Activated T-helper 17 cell treated with anti-CD3 and anti-CD28 coated beads, Interleukin-2, amount 50 U/mL, for 72 hours (primary cell): ENCODE results near the gene SPR. TPM values are rescaled to one million over a fixed set of nuclear protein-coding genes. Genes with fewer than 3 reads are reported as not detected.
"Not testable (repeated sequence)": the region's sequence is repeated elsewhere in the genome, so short reads cannot be mapped to it uniquely, and the experiment has no call there.

Experiments
- ATAC-seq: fragments of 150-1000 bp; cut with Tn5 transposase; replicated peaks from 2 replicates; pipeline ENCODE4 v1.10.0; 2021; ENCODE audit warnings: mild to moderate bottlenecking, moderate library complexity
- H3K27ac Mint-ChIP-seq: one replicate; pipeline ENCODE4 v1.8.0; 2022; ENCODE audit warnings: mixed read lengths
- H3K27me3 Mint-ChIP-seq: one replicate; pipeline ENCODE4 v1.8.0; 2022; ENCODE audit warnings: mixed read lengths
- H3K36me3 Mint-ChIP-seq: one replicate; pipeline ENCODE4 v1.8.0; 2022; ENCODE audit warnings: low read depth, mild to moderate bottlenecking, mixed read lengths
- H3K4me1 Mint-ChIP-seq: one replicate; pipeline ENCODE4 v1.8.0; 2022; ENCODE audit warnings: mixed read lengths
- H3K4me3 Mint-ChIP-seq: one replicate; pipeline ENCODE4 v1.8.0; 2022; ENCODE audit warnings: mild to moderate bottlenecking, mixed read lengths
- H3K9me3 Mint-ChIP-seq: one replicate; pipeline ENCODE4 v1.8.0; 2022; ENCODE audit warnings: mixed read lengths
- total RNA-seq, 2 donors: library from RNA; stranded (reverse); gene quantifications; one replicate each; pipeline ENCODE4 v1.2.3, GENCODE V29; 2022

SPR gene
- total RNA-seq, 2 donors from 2014 or later: 5.2 to 12.9 TPM

DNA sequence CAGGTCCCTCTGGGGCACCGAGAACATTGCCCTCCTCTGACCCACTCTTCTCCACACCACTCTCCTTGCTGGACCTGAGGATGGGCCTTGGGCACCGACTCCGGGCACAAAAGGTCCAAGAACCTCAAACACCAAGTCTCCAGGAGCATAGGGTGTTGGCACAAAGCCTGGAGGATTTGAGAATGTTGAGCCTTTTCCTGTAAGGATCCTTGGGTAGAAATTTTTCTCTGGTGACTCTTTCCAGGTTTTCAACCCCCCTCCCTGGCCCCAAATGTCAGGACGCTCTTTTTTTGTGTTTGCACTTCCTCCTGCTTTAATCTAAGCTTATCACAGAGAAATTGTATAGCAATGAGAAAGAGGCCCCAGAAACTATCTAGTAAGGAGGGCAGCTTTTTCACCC lies 9.2 kb downstream of the SPR start:
- no peaks in the 10 kb centered on the region for H3K9me3 Mint-ChIP-seq
- H3K4me1 Mint-ChIP-seq: peaks cover 6% of the 10 kb centered on the region
- no peak for ATAC-seq
- H3K27ac Mint-ChIP-seq: no peak overlapping the region
- no peaks in the 10 kb centered on the region for H3K36me3 Mint-ChIP-seq
- H3K27me3 Mint-ChIP-seq: peaks cover 42% of the 10 kb centered on the region
- no peak overlapping the region for H3K4me3 Mint-ChIP-seq

DNA sequence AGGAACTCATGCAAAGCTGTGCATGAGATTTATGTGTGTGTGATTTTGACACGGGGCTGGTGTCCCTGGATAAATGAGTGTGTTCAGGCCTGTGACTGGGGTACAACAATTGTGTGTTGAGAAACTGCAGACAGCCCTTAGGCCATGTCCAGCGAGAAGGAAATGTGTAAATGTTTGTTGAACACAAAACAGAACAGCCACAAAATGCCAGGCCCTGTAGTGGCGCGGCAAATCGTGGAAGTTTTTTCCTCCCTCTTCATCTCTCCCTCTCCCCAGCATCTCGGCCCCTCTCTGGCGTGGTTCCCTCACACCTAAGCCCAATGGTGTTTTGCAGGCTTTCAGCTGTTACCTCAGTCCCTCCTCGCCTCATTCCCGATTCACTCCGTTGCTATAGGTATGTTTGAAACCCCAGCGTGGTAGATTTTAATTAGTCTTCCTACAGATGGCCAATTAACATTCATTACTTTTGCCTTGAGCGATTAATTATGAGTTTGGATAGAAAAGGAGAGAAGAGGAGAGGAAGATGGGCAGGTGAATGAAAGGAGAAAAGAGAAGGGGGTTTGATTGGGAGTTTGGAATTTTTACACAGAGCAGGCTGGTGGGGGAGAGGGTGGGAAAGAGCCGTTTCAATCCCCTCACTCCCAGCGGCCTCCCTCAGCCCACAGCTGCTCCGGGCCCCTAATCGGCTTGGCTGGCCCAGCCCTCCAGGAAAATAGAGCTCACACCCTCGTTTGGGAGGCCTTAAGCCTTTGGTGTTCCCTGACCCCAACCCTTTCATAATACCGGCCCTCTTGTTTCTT lies 10.8 kb downstream of the SPR start:
- no peak for ATAC-seq
- H3K36me3 Mint-ChIP-seq: no peaks in the 10 kb centered on the region
- H3K27me3 Mint-ChIP-seq: peaks cover 43% of the 10 kb centered on the region
- no peak overlapping the region for H3K27ac Mint-ChIP-seq
- H3K4me3 Mint-ChIP-seq: no peak overlapping the region
- peaks cover 6% of the 10 kb centered on the region for H3K4me1 Mint-ChIP-seq
- no peaks in the 10 kb centered on the region for H3K9me3 Mint-ChIP-seq

DNA sequence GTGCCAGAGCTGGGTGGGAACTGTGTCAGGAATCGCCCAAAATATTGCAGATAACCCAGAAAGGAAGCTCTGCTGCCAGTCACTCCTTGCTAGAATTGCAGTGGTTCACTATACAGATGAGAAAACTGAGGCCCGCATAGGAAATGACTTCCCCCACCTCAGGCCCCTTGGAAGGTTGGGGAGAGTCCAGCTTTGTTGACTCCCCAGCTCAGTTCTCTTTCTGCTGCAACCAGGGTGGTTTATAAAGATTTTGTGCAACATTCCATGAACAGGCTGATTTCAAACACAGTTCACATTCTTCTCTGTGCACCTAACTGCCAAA lies 11.3 kb downstream of the SPR start:
- peaks cover 46% of the 10 kb centered on the region for H3K27me3 Mint-ChIP-seq

DNA sequence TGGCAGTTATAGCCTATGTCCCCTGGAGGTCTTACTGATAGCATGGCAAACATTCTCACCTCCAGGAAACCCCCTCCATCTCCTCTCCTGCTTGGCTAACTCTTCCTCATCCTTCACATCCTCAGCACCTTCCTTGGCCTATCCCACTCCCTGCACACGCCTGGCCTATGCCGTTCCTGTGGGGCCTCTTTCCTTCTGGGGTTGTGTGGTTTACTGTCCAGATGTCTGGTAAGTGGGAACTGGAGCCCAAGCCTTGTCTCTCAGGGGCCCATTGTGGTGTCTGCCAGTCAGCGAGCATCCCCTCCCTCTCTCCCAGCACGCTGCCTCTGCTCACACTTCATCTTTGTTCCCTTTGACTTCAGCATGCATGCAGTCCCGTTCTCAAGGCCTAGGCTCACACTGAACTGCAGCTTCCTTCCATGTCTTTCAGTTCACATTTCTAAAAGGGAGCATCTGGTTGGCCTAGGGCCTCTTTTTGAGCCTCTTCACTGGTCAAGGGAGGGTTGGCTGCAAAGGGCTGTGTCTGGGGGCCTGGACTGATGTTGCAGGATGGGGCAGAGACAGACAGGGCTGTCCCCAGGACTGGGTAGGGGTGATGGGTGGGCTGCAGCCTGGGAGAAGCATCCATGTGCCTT lies 13.1 kb downstream of the SPR start:
- H3K4me1 Mint-ChIP-seq: peaks cover 5% of the 10 kb centered on the region
- H3K36me3 Mint-ChIP-seq: no peaks in the 10 kb centered on the region
- peaks cover 36% of the 10 kb centered on the region for H3K27me3 Mint-ChIP-seq
- no peak overlapping the region for H3K4me3 Mint-ChIP-seq
- H3K27ac Mint-ChIP-seq: no peak overlapping the region
- no peak for ATAC-seq
- no peaks in the 10 kb centered on the region for H3K9me3 Mint-ChIP-seq

More for the DNA sequence above, 11.3 kb downstream of the SPR start:
- Mint-ChIP-seq H3K27ac (no peak overlapping the region), H3K4me3 (no peak overlapping the region), H3K36me3 (no peaks in the 10 kb centered on the region), H3K4me1 (peaks cover 6% of the 10 kb centered on the region), H3K9me3 (no peaks in the 10 kb centered on the region)
- no peak for ATAC-seq

DNA sequence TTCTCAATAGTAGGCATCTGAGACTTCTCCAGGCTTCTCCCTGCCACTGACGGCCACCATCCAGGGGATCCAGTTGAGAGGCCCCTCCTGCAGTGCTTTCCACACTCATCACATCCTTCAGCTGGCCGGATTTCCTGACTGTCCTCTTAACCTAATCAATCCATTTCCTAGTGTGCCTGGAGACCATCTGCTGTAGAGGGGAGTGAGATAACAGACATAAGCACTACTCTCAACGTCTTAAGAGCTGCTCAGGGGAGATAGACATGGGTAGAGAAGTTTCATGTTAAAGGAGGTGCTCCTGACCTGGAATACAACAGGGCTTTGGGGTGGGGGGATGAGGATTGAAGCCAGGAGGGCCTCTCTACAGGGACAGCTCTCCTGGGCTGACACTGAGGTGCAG lies 14.2 kb downstream of the SPR start:
- H3K27ac Mint-ChIP-seq: no peak overlapping the region
- no peaks in the 10 kb centered on the region for H3K9me3 Mint-ChIP-seq
- H3K4me1 Mint-ChIP-seq: no peaks in the 10 kb centered on the region
- peaks cover 32% of the 10 kb centered on the region for H3K27me3 Mint-ChIP-seq
- H3K36me3 Mint-ChIP-seq: no peaks in the 10 kb centered on the region
- H3K4me3 Mint-ChIP-seq: no peak overlapping the region
- no peak for ATAC-seq

DNA sequence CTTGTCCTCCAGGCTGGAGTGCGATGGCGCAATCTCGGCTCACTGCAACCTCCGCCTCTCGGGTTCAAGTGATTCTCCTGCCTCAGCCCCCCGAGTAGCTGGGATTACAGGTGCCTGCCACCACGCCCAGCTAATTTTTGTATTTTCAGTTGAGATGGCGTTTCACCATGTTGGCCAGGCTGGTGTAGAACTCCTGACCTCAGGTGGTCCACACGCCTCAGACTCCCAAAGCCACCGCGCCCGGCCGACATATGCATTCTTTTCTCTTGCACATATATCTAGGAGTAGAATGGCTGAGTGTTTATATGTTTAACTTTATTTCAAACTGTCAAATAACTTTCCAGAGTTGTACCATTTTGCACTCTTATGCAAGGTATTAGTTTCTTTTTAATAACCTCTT lies 20.2 kb downstream of the SPR start:
- not testable (repeated sequence) for ATAC-seq, H3K4me1 Mint-ChIP-seq, H3K4me3 Mint-ChIP-seq, H3K27ac Mint-ChIP-seq, H3K36me3 Mint-ChIP-seq, H3K9me3 Mint-ChIP-seq
- peaks cover 40% of the 10 kb centered on the region for H3K27me3 Mint-ChIP-seq

DNA sequence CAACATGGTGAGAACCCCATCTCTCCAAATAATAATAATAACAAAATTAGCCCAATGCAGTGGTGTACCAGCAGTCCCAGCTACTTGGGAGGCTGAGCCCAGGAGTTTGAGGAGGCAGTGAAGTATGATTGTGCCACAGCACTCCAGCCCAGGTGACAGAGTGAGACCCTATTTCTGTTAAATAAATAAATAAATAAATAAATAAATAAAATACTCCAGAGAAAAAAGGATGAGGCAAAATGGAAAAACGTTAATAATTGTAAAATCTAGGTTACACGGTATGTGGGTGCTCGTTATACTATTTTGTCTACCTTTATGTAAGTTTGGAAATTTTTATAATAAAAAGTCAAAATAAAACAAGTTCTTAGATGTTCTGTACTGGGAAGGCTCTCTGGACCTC lies 21.5 kb downstream of the SPR start:
- Mint-ChIP-seq H3K4me3 (no peak overlapping the region), H3K9me3 (no peaks in the 10 kb centered on the region), H3K36me3 (no peaks in the 10 kb centered on the region), H3K27me3 (peaks cover 43% of the 10 kb centered on the region), H3K4me1 (no peaks in the 10 kb centered on the region), H3K27ac (no peak overlapping the region)
- no peak for ATAC-seq

DNA sequence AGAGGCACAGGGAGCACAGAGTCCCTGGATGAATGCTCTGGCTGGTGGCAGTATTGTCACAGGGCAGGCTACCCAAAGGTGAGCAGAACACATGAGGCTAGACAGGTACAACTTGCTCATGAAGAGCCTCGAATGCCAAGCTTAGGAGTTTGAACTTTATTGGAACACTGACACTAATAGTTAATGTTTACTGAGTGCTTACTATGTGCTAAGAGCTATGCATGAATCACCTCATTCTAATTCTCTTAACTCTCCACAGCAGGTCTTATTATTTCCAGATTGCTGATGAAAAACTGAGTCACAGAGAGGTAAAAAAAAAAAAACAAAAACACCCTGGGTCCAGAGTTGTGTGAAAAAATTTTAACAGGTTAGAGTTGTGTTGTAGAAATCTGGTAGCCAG lies 24.0 kb downstream of the SPR start:
- no peak overlapping the region for H3K4me3 Mint-ChIP-seq
- H3K27me3 Mint-ChIP-seq: peaks cover 59% of the 10 kb centered on the region
- H3K4me1 Mint-ChIP-seq: peaks cover 5% of the 10 kb centered on the region
- H3K9me3 Mint-ChIP-seq: no peaks in the 10 kb centered on the region
- ATAC-seq: no peak
- no peaks in the 10 kb centered on the region for H3K36me3 Mint-ChIP-seq
- no peak overlapping the region for H3K27ac Mint-ChIP-seq

DNA sequence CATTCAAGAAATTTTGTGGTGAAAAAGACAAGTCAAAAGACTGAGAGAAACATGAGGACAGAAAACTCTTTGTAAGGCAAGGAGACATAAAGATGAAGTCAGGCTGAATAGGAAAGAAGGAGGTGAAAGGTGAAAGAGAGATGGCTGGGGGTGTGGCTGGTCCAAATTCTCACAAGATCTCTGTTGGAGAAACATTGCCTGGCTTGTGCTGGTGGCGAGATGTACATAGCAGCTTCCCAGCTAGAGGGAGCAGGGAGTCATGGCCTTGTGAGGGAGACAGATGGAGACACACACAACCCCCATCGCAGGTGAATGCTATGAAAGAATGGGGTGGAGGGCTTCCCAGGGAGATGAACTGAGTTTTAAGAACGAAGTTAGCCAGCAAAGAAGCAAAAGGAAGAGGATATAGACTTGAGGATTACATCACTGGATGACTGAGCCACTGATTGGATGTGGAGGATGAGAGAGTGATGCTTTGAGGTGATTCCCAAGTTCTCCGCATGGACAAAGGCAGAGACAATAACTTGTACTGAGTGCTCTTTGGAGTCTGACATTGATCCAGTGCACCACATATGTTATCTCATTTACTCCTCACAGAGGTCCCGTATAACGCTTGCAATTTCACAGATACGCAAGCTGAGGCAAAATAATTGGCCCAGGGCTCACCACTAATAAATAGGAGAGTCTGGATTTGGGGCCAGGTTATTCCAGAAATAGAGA lies 26.4 kb downstream of the SPR start:
- ATAC-seq: no peak
- peaks cover 5% of the 10 kb centered on the region for H3K4me1 Mint-ChIP-seq
- no peak overlapping the region for H3K4me3 Mint-ChIP-seq
- H3K36me3 Mint-ChIP-seq: peaks cover 4% of the 10 kb centered on the region
- H3K27me3 Mint-ChIP-seq: peaks cover 58% of the 10 kb centered on the region
- no peaks in the 10 kb centered on the region for H3K9me3 Mint-ChIP-seq
- H3K27ac Mint-ChIP-seq: no peak overlapping the region

DNA sequence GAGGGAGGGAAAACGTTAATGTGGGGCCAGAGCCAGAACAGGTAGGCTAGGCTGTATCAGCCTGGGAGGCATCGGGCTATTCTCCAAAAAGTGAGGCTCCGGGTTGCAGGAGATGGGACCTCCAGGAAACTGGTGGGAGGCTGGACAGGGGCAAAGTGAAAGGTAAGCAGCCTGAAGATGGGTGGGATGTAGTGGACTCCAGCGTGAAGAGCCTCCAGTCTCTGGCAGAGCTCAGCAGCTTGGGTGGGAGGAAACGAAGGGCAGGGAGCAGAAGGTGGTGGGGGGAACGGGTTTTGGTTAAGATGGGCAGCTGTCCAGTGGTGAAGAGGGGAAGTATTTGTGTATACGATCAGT lies 27.0 kb downstream of the SPR start:
- Mint-ChIP-seq H3K4me1 (peaks cover 5% of the 10 kb centered on the region), H3K4me3 (peak overlapping the region; percentile 50), H3K36me3 (peaks cover 4% of the 10 kb centered on the region), H3K27ac (no peak overlapping the region), H3K27me3 (peaks cover 56% of the 10 kb centered on the region), H3K9me3 (no peaks in the 10 kb centered on the region)
- no peak for ATAC-seq

DNA sequence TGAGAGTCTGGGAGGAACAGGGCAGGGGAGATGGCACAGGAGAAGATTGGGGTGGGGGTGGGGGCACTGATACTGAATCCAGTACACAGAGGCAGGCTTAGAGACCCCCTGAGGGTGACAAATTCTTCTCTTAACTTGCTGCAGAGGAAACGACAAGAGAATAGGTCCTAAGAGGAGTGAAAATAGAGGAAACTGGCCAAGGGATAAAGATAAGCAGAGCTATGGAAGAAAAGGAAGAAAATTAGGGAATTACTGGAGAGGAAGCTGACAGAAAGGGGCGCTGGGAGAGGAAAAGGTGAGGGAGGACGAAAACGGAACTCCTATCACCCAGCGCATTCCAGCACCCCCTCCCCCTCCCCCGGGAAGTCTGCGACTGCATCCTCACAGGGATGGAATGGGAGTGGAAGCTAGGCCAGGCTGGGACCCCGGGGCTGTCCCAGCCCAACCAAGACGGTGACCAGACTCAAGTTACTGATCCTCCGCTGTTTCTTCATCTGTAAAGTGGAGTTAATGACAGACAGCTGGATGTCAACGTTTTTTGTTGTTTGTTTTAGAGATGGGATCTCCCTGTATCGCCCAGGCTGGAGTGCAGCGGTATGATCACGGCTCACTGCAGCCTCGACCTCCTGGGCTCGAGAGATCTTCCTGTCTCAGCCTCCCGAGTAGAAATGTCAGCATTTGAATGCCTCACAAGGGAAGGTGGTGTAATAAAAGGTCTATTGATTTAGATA lies 27.5 kb downstream of the SPR start:
- H3K27ac Mint-ChIP-seq: no peak overlapping the region
- ATAC-seq: no peak

DNA sequence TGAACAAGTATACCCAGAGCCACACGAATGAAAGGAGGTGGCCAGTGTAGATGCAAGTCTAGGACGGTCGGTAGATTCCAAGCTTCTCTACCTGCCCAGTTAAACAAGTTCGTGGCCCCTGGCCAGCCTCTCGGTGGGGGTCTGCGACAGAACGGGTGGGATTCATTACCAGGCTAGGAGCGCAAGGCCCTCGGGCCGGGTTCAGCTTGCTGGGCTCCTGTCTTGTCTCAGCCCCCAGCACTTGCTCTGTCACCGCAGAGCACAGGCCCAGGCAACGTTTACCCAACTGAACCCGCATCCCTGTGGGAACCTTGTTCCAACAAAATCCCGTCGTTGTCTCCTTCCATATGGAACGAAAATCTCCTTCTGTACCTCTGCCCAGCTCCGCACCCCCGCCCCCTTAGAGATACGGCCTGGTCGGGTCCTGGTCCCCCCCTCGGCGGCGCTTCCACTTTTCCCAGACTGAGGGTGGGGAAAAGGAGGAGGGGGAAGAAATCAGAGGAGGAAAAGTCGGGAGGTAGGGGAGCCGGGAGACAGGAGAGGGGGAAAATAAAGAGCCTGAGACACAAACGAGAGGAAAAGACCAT lies 28.2 kb downstream of the SPR start:
- Mint-ChIP-seq H3K27me3 (peaks cover 57% of the 10 kb centered on the region), H3K4me1 (peaks cover 5% of the 10 kb centered on the region), H3K4me3 (peak overlapping the region; percentile 50), H3K9me3 (no peaks in the 10 kb centered on the region), H3K36me3 (peaks cover 4% of the 10 kb centered on the region), H3K27ac (no peak overlapping the region)
- ATAC-seq: no peak

More for the DNA sequence above, 27.5 kb downstream of the SPR start:
- peak overlapping the region; percentile 50 for H3K4me3 Mint-ChIP-seq
- H3K36me3 Mint-ChIP-seq: peaks cover 4% of the 10 kb centered on the region
- no peaks in the 10 kb centered on the region for H3K9me3 Mint-ChIP-seq
- peaks cover 5% of the 10 kb centered on the region for H3K4me1 Mint-ChIP-seq
- H3K27me3 Mint-ChIP-seq: peaks cover 57% of the 10 kb centered on the region

DNA sequence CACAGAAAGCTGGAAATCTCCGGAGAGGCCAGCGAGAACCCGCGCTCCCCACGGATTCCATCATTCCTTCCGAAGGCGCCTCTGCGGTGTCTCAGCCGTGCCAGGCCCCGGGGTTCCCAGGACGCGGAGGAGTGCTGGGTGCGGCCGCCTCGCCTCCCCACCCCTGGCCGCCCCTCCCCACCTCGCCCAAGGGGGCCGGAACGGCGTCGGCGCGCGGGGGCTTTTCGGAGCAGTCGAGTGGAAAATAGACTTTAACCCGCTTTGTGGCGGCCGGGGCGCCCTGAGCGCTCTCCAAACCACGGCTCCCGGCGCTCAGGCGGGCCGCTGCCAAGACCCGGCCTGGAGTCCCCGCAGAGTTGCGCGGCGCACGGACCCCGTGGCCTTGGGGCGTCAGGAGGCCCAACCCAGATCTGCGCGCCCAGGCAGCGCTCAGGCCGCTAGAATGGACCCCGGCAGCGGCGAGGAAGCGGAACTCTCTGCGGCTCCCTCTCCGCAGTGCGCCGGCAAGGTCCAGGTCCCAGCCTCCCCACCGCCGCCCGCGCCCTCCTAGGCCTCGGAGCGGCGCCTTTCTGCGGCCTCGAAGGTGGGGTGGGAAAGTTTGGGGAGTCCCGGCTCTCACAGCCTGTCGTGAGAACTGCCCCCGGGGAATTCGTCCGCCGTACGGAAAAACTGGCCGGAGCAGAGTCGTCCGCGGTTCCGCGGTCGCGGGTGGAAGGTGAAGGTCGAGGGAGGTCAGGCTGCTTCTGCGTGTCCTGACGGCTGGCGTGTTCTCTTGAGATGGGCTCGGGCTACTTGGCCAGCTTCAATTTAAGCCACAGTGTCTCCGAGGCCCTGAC lies 28.9 kb downstream of the SPR start:
- H3K9me3 Mint-ChIP-seq: no peaks in the 10 kb centered on the region
- H3K27me3 Mint-ChIP-seq: peaks cover 58% of the 10 kb centered on the region
- H3K4me3 Mint-ChIP-seq: peak overlapping the region; percentile 71
- peaks cover 5% of the 10 kb centered on the region for H3K4me1 Mint-ChIP-seq
- H3K27ac Mint-ChIP-seq: no peak overlapping the region
- H3K36me3 Mint-ChIP-seq: peaks cover 4% of the 10 kb centered on the region
- ATAC-seq: peak; percentile 25
